Astrocyte (in vitro differentiated cells and primary cell): Measurements from ENCODE around the gene KRT78. TPM values are rescaled to one million over a fixed set of nuclear protein-coding genes. Genes with fewer than 3 reads are reported as not detected.

Experiments used
- DNase-seq: peaks from one replicate; pipeline ENCODE4 v3.0.0-alpha.2; 2010; ENCODE audit warnings: low read depth
- FAIRE-seq: peaks from 2 replicates; lab custom pipeline; 2011; peaks lifted over from hg19 to GRCh38; lab: Jason Lieb, UNC
- H2AFZ ChIP-seq: 2 replicates; pipeline ENCODE4 v1.6.0; 2012; ENCODE audit warnings: low read depth, low read length, inconsistent platforms
- H3K27ac ChIP-seq: 2 replicates; pipeline ENCODE4 v1.5.1; 2011; ENCODE audit warnings: low read depth, low read length, inconsistent platforms
- H3K27me3 ChIP-seq: 2 replicates; pipeline ENCODE4 v1.6.0; 2011; ENCODE audit warnings: low read length, inconsistent platforms; ENCODE audit not compliant: insufficient read depth
- H3K36me3 ChIP-seq: 2 replicates; pipeline ENCODE4 v1.5.1; 2011; ENCODE audit warnings: low read length, inconsistent platforms; ENCODE audit not compliant: insufficient read depth
- H3K4me1 ChIP-seq: 2 replicates; pipeline ENCODE4 v1.5.1; 2011; ENCODE audit warnings: low read length, inconsistent platforms; ENCODE audit not compliant: insufficient read depth
- H3K4me2 ChIP-seq: 2 replicates; pipeline ENCODE4 v1.6.0; 2012; ENCODE audit warnings: low read length, inconsistent platforms
- H3K4me3 ChIP-seq: 2 replicates; pipeline ENCODE4 v1.5.1; 2011; ENCODE audit warnings: low read depth, mild to moderate bottlenecking, low read length, inconsistent platforms; ENCODE audit not compliant: insufficient read depth
- H3K79me2 ChIP-seq: 2 replicates; pipeline ENCODE4 v1.6.0; 2012; ENCODE audit warnings: mild to moderate bottlenecking, low read length, inconsistent platforms; ENCODE audit not compliant: insufficient read depth
- H3K9ac ChIP-seq: 2 replicates; pipeline ENCODE4 v1.6.0; 2012; ENCODE audit warnings: mild to moderate bottlenecking, low read length, inconsistent platforms
- H3K9me3 ChIP-seq: 2 replicates; pipeline ENCODE4 v1.5.1; 2012; ENCODE audit warnings: low read depth, mild to moderate bottlenecking, low read length, inconsistent platforms; ENCODE audit not compliant: insufficient read depth
- H4K20me1 ChIP-seq: 2 replicates; pipeline ENCODE4 v1.6.0; 2012; ENCODE audit warnings: low read length, inconsistent platforms; ENCODE audit not compliant: insufficient read depth
- H3K27ac Mint-ChIP-seq: one replicate; pipeline ENCODE4 v1.8.0; 2021; ENCODE audit warnings: mild to moderate bottlenecking, mixed read lengths; ENCODE audit not compliant: unreplicated experiment
- H3K27me3 Mint-ChIP-seq: one replicate; pipeline ENCODE4 v1.8.0; 2021; ENCODE audit warnings: low read depth, mixed read lengths; ENCODE audit not compliant: unreplicated experiment
- H3K36me3 Mint-ChIP-seq: one replicate; pipeline ENCODE4 v1.8.0; 2021; ENCODE audit warnings: low read depth, mixed read lengths; ENCODE audit not compliant: unreplicated experiment
- H3K4me1 Mint-ChIP-seq: one replicate; pipeline ENCODE4 v1.8.0; 2021; ENCODE audit warnings: low read depth, mixed read lengths; ENCODE audit not compliant: unreplicated experiment
- H3K4me3 Mint-ChIP-seq: one replicate; pipeline ENCODE4 v1.8.0; 2021; ENCODE audit warnings: mild to moderate bottlenecking, moderate library complexity, mixed read lengths; ENCODE audit not compliant: unreplicated experiment
- H3K9me3 Mint-ChIP-seq: one replicate; pipeline ENCODE4 v1.8.0; 2021; ENCODE audit warnings: mild to moderate bottlenecking, mixed read lengths; ENCODE audit not compliant: unreplicated experiment
- CTCF ChIP-seq: IDR thresholded peaks from 2 replicates; pipeline ENCODE4 v1.5.1; 2011; ENCODE audit warnings: low read depth, mild to moderate bottlenecking, inconsistent platforms, low read length, moderate library complexity; ENCODE audit not compliant: insufficient read depth
- EZH2 ChIP-seq: IDR thresholded peaks from 2 replicates; pipeline ENCODE4 v1.6.1; 2012; ENCODE audit warnings: mild to moderate bottlenecking, low read length, inconsistent platforms; ENCODE audit not compliant: insufficient read depth
- total RNA-seq: library from RNA; stranded (reverse); gene quantifications from 2 replicates; pipeline ENCODE4 v1.2.1, GENCODE V29; 2021

KRT78 gene
- total RNA-seq, 1 donor from 2014 or later = not detected

GRCh38 chr12:52788192-52788875 is 60.5 kb downstream of the KRT78 start:
- H3K27me3 Mint-ChIP-seq = peaks cover 70% of the 10 kb centered on the region
- H3K4me3 Mint-ChIP-seq = no peak overlapping the region
- DNase-seq = no peak
- Histone ChIP-seq H3K79me2 (no peaks in the 10 kb centered on the region), H3K4me3 (no peak overlapping the region), H3K9ac (no peak overlapping the region), H4K20me1 (no peaks in the 10 kb centered on the region), H3K27me3 (peaks cover 62% of the 10 kb centered on the region), H3K9me3 (no peaks in the 10 kb centered on the region), H3K4me2 (no peak overlapping the region), H3K4me1 (peaks cover 3% of the 10 kb centered on the region), H2AFZ (no peak overlapping the region), H3K27ac (no peak overlapping the region), H3K36me3 (no peaks in the 10 kb centered on the region)
- no peak for TF ChIP-seq CTCF
- TF ChIP-seq EZH2 = no peak
- peaks cover 7% of the 10 kb centered on the region for H3K36me3 Mint-ChIP-seq
- H3K27ac Mint-ChIP-seq = no peak overlapping the region
- H3K4me1 Mint-ChIP-seq = peaks cover 2% of the 10 kb centered on the region
- FAIRE-seq = no peak
- H3K9me3 Mint-ChIP-seq = peaks cover 13% of the 10 kb centered on the region

Other genes starting within 250 kb of the KRT78 start
- not detected in 2 replicates for gene KRT72, start 247.5 kb downstream of the KRT78 start, total RNA-seq
- not detected in 2 replicates for gene KRT73, start 230.4 kb downstream of the KRT78 start, total RNA-seq
- gene KRT2, start 196.8 kb downstream of the KRT78 start, total RNA-seq = not detected in 2 replicates
- not detected in 2 replicates for gene KRT1, start 168.6 kb downstream of the KRT78 start, total RNA-seq
- not detected in 2 replicates for gene KRT77, start 145.5 kb downstream of the KRT78 start, total RNA-seq
- not detected in 2 replicates for gene KRT76, start 71.6 kb downstream of the KRT78 start, total RNA-seq
- 0.09 and 0.43 TPM in 2 replicates for gene KRT3, start 52.9 kb downstream of the KRT78 start, total RNA-seq
- not detected in 2 replicates for gene KRT4, start 34.9 kb downstream of the KRT78 start, total RNA-seq
- 0.50 and 0.82 TPM in 2 replicates for gene KRT79, start 14.7 kb downstream of the KRT78 start, total RNA-seq
- 2,321 and 2,570 TPM in 2 replicates for gene KRT8, start 56.1 kb upstream of the KRT78 start, total RNA-seq
- gene KRT18, start 100.1 kb upstream of the KRT78 start, total RNA-seq = 1,741 and 1,989 TPM in 2 replicates
- 231 and 242 TPM in 2 replicates for gene EIF4B, start 157.5 kb upstream of the KRT78 start, total RNA-seq
- 15.4 and 21.1 TPM in 2 replicates for gene TNS2, start 201.1 kb upstream of the KRT78 start, total RNA-seq
- gene SPRYD3, start 230.4 kb upstream of the KRT78 start, total RNA-seq = 21.8 and 22.8 TPM in 2 replicates
- 20.8 and 26.3 TPM in 2 replicates for gene IGFBP6, start 248.7 kb upstream of the KRT78 start, total RNA-seq